ENCODE results near the gene NRP1.
"Not testable (repeated sequence)": the region's sequence is repeated elsewhere in the genome, so short reads cannot be mapped to it uniquely, and the experiment has no call there.

Gene NRP1

DNA sequence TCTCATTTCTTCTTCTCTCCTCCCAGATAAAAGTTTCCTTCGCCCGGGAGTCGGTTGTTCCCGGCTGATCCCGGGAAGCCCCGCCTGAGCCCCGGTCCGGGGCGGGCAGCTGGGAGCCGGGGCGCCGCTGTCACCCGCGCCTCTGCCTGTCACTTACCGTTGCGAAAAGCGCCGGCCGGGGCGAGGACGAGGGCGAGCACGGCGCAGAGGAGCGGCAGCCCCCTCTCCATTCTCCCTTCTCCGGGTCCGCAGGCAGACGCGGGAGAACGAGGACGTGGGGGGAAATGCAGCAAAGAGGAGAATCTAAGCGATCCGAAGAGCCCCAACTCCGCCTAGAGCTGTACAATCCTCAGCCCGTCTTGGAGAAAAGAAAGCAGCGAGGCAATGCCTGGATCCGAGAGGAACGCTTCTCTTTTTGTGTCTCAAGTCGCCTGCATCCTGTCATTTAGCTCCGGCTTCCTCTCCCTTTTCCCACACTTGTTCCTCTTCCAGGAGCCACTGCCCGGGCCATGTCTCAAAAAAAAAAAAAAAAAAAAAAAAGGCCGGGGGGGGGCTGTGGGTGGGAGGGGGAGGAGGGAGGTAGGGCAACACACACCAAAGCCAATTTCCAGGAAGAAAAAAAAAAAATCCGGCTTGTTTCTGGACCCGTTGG, at the start of gene NRP1:
Gene NRP1, minus strand, starts transcription at position 515 of the 652 bp plus-strand sequence. Its CDS starts 285 bp downstream, at position 230.
- FAIRE-seq (peak; percentile 26), DNase-seq (ENCODE audit: insufficient read length, low spot score) (no peak)

- DNase-seq (ENCODE audit: insufficient read length, low spot score) = not testable (repeated sequence)
Observed at GRCh38 chr10:33384201-33384600, 49.7 kb upstream of the NRP1 start.

DNA sequence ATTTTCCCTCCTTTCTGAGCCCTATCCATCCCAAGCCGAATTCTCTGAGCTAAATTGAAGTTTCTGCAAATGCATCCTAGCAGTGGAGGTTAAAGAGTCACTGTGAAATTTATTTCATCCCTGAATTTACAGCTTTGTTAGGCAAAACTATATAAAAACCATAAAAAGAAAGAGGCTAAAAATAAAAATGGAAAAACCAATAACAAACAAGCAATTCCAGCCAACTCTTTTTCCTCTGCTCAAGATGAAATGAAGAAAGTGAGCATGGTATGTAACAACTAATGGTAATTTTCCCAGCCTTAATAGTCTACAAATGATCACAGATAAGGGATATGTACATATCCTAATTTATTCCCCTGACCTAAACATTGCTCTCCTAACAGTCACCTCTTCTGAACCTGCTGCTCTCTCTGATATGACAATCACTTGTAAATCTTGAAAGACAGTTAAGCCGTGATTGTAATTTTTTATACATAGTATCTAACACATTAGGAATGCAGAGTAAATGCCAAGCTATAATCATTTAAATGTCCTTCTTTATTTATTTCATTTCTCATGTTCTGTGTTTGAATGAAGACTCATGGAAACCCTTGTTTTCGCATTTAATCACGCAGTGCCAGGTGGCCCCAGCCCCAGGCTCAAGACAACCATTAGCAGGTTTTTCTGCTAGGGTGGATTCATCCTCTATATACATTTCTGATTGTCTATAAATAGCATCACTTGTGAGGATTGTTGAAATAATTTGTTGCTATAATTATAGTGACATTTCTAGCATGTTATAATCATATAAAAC, 48.6 kb upstream of the NRP1 start:
- DNase-seq (ENCODE audit: insufficient read length, low spot score) (no peak), FAIRE-seq (no peak)

More at GRCh38 chr10:33384201-33384600, 49.7 kb upstream of the NRP1 start:
- FAIRE-seq = not testable (repeated sequence)

DNA sequence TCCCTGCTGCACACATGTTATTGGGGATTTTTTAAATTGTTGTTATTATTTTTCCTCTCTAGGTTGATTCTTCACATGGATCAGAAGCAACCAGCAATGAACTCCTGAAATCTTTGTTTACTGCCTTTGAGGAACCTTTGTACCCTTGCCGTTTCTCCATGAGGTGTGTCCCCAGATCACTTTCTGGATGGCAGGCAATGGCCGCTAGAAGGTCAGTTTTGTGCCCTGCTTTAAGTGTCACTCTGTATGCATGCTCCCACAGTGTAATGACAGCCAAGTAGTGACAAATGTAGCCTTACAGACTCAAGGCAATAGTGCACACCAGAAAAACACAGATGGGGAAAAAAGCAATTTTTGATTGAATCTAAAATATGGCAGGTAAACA, 47.7 kb upstream of the NRP1 start:
- no peak for FAIRE-seq
- DNase-seq (ENCODE audit: insufficient read length, low spot score) = no peak

GRCh38 chr10:33381451-33382215, 47.2 kb upstream of the NRP1 start:
- FAIRE-seq (no peak), DNase-seq (ENCODE audit: insufficient read length, low spot score) (no peak)

DNA sequence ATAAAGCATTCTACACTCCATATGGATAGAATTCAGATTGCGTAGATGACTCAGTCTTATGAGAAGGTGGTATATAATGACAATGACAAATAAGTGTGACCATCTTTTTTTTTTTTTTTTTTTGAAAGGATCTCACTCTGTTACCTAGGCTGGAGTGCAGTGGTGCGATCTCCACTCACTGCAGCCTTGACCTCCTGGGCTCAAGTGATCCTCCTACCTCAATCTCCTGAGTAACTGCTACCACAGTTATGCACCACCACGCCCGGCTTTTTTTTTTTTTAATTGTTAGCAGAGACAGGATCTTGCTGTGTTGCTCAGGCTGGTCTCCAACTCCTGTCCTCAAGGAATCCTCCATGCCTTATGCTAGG, 43.2 kb upstream of the NRP1 start:
- FAIRE-seq (no peak), DNase-seq (ENCODE audit: insufficient read length, low spot score) (no peak)

- no peak for FAIRE-seq
- DNase-seq (ENCODE audit: insufficient read length, low spot score) = peak; percentile 30
Observed at GRCh38 chr10:33376976-33377657, 42.6 kb upstream of the NRP1 start.

GRCh38 chr10:33376476-33376875, 42.0 kb upstream of the NRP1 start:
- no peak for FAIRE-seq
- no peak for DNase-seq (ENCODE audit: insufficient read length, low spot score)

GRCh38 chr10:33373263-33373662, 38.8 kb upstream of the NRP1 start:
- FAIRE-seq (no peak), DNase-seq (ENCODE audit: insufficient read length, low spot score) (no peak)

DNA sequence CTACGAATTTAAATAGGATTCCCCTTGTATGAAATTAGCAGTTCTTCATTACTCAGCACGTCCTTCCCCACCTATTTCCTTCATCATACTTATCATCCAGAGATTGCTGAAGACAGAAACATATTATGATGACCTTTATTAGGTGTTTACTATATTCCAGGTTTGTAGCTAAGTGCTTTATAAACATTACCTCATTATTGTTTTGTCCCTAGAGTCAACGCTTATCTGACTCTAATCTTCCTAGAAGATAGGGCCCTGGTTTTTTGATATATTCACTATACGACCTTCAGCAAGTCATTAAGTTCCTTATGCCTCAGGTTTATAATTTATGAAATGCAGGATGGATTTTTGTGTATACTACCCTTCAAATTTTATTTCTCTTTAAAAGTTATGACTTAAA, 36.8 kb upstream of the NRP1 start:
- DNase-seq (ENCODE audit: insufficient read length, low spot score) (no peak), FAIRE-seq (no peak)

DNA sequence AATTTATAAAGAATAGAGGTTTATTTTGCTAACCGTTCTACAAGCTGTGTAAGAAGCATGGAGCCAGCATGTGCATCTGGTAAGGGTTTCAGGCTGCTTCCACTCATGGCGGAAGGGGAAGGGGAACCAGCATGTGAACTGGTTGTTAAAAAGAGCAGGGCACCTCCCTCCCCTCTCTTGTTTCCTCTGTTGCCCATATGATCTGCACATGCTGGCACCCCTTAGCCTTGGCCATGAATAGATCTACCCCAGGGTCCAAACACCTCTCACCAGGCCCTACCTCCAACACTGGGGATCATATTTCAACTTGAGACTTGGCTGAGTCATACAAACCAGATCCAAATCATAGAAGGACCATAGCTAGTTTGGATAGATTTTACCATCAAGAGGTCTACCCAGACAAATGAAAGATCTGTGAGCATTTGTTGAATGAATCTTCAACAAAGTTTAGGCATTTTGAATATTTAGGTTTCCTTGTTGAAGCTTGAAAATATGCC, 36.0 kb upstream of the NRP1 start:
- no peak for DNase-seq (ENCODE audit: insufficient read length, low spot score)
- FAIRE-seq = no peak

- DNase-seq (ENCODE audit: insufficient read length, low spot score) (no peak), FAIRE-seq (peak; percentile 16)
Observed at GRCh38 chr10:33368086-33368485, 33.6 kb upstream of the NRP1 start.

DNA sequence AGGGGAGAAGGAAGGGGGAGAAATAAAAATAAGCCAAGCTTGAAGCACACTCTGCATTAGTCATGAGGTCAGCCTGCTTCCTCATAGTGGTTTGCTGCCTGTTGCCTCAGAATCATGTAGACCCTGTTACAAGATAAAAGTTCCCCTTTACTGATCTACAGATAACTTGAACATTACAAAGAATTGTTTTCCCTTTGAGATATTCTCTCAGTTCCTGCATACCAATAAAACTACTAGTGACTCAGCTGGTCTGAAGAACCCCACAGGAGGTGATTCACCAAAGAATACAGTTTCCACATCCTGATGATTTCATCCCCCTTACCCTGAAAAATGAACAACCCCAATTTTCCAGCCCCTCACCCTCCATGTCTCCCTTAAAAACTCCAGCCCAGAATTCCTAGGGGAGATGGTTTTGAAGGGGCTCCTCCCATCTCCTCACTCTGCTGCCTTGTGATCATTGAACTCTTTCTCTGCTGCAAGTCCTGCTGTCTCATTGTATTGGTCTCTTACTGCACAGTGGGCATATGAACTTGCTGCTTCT, 31.5 kb upstream of the NRP1 start:
- FAIRE-seq = peak; percentile 89
- peak; percentile 52 for DNase-seq (ENCODE audit: insufficient read length, low spot score)

DNA sequence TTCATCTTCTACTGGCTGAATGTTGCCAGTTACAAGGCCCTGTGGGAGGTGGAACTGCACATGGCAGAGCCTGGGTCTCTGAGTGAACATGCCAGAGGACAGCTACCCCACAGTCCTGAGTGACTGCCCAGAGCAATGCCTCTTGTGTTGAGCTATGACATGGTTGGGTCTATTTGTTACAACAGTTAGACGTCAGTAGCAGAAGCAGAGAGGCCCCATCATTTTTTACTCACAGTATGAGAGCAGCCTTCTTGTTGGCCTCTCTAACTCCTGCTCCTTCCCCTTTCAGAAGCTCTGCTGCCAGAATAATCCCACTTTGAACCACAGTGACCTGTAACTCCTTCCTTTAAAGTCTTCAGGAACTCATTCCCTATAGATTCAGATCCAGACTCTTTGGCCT, 30.8 kb upstream of the NRP1 start:
- FAIRE-seq (no peak), DNase-seq (ENCODE audit: insufficient read length, low spot score) (no peak)

- DNase-seq (ENCODE audit: insufficient read length, low spot score) (no peak), FAIRE-seq (no peak)
Observed at GRCh38 chr10:33363106-33363505, 28.6 kb upstream of the NRP1 start.

DNA sequence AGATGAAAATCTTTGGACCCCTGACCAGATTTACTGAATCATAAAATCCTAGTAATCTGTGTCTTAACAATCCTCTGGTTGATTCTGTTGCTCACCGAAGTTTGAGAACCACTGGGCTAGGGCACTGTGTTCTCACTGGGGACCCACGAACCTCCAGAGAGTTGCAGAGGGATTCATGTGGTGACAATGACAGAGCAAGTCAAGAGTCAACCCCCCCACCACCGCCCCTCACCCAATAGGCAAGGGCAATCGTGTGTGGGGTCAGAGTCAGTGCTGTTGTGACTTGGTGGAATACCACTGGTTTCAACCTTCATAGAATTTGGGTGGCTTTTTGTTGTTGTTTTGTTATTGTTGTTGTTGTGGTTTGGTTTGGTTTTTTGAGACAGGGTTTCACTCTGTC, 23.5 kb upstream of the NRP1 start:
- FAIRE-seq (no peak), DNase-seq (ENCODE audit: insufficient read length, low spot score) (no peak)

DNA sequence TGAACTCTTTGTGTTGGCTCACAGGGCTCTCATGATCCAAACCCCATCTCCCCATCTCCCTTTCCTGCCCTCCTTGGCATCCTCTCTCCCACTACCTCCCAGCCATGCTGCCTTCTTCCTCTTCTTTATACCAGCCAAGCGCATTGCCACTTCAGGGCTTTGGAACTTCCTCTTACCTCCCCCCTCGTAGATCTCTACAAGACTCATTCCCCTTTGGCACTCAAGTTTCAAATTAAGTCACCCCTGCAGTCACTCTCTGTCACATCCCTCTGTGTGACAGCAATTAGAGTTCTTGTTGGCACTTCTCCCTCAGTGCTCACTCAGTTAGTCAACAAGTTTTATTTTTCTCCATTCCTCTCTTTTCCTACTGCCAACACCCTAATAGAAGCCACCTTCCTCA, 20.8 kb upstream of the NRP1 start:
- peak; percentile 59 for FAIRE-seq

DNA sequence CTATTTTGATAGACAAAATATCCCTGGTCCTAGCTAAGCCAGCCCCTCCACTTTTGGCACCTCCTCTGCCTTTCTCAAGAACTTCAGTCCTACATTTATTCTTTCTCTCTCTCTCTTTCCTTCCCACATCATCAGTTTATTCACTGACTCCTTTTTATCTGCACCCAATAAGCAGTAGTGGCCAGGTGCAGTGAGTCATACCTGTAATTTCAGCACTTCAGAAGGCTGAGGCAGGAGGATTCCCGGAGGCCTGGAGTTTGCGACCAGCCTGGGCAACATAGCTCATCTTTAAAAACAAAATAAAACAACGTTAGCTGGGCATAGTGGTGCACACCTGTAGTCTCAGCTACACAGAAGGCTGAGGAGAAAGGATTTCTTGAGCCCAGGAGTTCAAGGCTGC, 19.4 kb upstream of the NRP1 start:
- FAIRE-seq (no peak), DNase-seq (ENCODE audit: insufficient read length, low spot score) (no peak)

More for the DNA sequence above, 20.8 kb upstream of the NRP1 start:
- DNase-seq (ENCODE audit: insufficient read length, low spot score) = no peak

DNA sequence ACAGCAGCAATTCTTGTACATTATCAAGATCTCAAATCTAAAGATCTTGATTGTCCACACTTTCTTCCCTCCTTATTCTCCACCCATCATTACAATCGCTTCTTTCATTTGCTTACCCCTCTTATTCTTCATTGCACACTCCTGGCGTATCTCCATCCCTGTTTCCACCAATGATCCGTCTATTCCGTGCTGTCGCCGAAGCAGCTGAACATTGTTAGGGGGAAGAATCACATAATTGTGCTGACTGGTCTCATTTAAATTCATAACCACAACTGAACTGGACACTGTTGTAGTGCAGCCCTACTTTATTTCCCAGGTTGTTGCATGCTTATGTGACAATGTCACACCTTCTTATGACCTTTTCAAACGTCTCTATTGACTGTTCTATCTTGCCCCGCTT, 18.9 kb upstream of the NRP1 start:
- FAIRE-seq = peak; percentile 67

DNA sequence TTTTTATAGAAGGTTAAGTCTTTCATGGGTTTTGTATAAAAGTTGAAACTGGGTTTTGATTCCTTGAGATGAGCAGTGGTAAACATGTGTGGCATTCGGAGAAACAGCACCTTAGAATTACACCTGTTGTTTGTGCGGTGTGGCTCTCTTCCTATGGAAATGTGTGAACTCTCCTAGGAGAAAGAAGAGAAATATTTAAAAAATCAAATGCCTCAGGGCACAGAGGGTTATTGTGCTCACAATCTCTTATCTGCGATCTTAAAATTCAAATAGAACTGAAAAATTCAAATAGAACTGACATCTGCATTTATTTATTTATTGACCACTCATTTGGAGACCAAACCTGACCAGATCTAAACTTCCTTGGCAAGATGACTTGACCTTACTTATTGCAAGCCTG, 18.1 kb upstream of the NRP1 start:
- FAIRE-seq (peak; percentile 16), DNase-seq (ENCODE audit: insufficient read length, low spot score) (no peak)

More for the DNA sequence above, 18.9 kb upstream of the NRP1 start:
- DNase-seq (ENCODE audit: insufficient read length, low spot score) = no peak
